Measurements from ENCODE around the gene SRF.

The SRF gene

GRCh38 chr6:43181942-43182860 is 11.1 kb downstream of the SRF start, which contains the start of gene CUL9:
TSS of gene CUL9 (plus strand) at chr6:43182196. CDS start at chr6:43184311, 2,115 bp downstream.
- H3K4me3 ChIP-seq (ENCODE audit: control insufficient read depth, low read depth, low read length), result peak within 1 kb of the TSS; percentile 83
- TF ChIP-seq, protein P1, sequence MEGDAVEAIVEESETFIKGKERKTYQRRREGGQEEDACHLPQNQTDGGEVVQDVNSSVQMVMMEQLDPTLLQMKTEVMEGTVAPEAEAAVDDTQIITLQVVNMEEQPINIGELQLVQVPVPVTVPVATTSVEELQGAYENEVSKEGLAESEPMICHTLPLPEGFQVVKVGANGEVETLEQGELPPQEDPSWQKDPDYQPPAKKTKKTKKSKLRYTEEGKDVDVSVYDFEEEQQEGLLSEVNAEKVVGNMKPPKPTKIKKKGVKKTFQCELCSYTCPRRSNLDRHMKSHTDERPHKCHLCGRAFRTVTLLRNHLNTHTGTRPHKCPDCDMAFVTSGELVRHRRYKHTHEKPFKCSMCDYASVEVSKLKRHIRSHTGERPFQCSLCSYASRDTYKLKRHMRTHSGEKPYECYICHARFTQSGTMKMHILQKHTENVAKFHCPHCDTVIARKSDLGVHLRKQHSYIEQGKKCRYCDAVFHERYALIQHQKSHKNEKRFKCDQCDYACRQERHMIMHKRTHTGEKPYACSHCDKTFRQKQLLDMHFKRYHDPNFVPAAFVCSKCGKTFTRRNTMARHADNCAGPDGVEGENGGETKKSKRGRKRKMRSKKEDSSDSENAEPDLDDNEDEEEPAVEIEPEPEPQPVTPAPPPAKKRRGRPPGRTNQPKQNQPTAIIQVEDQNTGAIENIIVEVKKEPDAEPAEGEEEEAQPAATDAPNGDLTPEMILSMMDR (IDR thresholded peaks at IDR 0.05; ENCODE audit: control insufficient read depth, insufficient read depth, low read depth, low read length, missing control alignments), result no peak
- DNase-seq (ENCODE audit: low read depth), result no peak

DNA sequence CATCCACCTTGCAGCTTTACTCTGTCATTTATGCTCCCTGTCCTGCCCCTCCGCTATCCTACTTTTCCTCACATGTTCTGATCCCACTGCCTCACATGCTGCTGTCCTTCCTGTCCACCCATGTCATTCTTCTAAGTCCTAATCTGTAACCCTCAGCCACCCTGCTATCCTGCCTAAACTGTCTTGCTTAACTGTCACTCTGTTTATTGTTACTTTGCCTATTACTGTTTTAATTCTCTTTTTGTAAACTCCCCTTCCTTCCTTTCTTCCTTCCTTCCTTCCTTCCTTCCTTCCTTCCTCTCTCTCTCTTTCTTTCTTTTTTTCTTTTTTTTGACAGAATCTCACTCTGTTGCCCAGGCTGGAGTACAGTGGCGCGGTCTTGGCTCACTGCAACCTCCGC is 12.4 kb downstream of the SRF start:
- TF ChIP-seq, protein P1 (IDR thresholded peaks at IDR 0.05; ENCODE audit: control insufficient read depth, insufficient read depth, low read depth, low read length, missing control alignments), result no peak
- no peak overlapping the region for H3K4me3 ChIP-seq (ENCODE audit: control insufficient read depth, low read depth, low read length)
- no peak for DNase-seq (ENCODE audit: low read depth)

DNA sequence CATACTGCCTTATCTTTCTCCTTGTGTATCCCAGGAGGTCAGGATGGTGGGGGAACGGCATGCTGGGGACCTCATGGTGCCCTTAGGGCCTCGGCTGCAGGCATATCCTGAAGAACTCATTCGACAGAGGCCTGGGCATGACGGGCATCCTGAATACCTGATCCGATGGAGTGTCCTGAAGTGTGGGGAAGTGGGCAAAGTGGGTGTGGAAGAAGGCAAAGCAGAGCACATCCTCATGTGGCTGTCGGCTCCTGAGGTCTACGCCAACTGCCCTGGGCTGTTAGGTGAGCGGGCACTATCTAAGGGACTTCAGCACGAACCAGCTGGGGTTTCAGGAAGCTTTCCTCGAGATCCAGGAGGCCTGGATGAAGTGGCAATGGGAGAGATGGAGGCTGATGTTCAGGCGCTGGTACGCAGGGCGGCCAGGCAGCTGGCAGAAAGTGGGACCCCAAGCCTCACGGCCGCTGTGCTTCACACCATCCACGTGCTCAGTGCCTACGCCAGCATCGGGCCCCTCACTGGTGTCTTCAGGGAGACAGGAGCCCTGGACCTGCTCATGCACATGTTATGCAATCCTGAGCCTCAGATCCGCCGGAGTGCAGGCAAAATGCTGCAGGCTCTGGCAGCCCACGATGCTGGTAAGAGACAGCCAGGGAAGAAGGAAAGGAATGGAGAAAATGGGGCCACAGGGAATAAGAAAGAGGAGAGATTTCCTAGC is 13.4 kb downstream of the SRF start:
- TF ChIP-seq, protein P1 (IDR thresholded peaks at IDR 0.05; ENCODE audit: control insufficient read depth, insufficient read depth, low read depth, low read length, missing control alignments), result no peak
- no peak overlapping the region for H3K4me3 ChIP-seq (ENCODE audit: control insufficient read depth, low read depth, low read length)
- DNase-seq (ENCODE audit: low read depth), result no peak

GRCh38 chr6:43185391-43185985 is 14.4 kb downstream of the SRF start:
- DNase-seq (ENCODE audit: low read depth), result no peak
- TF ChIP-seq, protein P1 (IDR thresholded peaks at IDR 0.05; ENCODE audit: control insufficient read depth, insufficient read depth, low read depth, low read length, missing control alignments), result no peak
- no peak overlapping the region for H3K4me3 ChIP-seq (ENCODE audit: control insufficient read depth, low read depth, low read length)

GRCh38 chr6:43186019-43186418 is 14.9 kb downstream of the SRF start:
- no peak overlapping the region for H3K4me3 ChIP-seq (ENCODE audit: control insufficient read depth, low read depth, low read length)
- DNase-seq (ENCODE audit: low read depth), result no peak
- TF ChIP-seq, protein P1 (IDR thresholded peaks at IDR 0.05; ENCODE audit: control insufficient read depth, insufficient read depth, low read depth, low read length, missing control alignments), result no peak

DNA sequence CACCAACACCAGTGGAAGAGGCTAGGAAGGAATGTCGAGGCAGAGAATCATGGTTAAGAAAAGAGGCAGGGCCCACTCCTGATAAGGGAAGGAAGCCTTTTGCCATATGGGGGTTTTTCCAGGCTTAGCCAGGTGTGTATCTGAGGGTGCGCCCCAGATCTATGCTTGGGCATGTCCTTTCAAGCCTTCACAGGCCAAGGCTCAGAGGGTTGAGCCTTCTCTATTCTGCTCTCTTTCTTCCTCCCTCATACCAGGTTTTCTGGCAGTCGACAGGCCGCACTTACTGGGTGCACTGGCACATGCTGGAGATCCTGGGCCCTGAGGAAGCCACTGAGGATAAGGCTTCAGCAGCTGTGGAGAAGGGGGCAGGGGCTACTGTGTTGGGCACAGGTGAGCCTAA is 15.6 kb downstream of the SRF start:
- TF ChIP-seq, protein P1 (IDR thresholded peaks at IDR 0.05; ENCODE audit: control insufficient read depth, insufficient read depth, low read depth, low read length, missing control alignments), result no peak
- H3K4me3 ChIP-seq (ENCODE audit: control insufficient read depth, low read depth, low read length), result no peak overlapping the region
- no peak for DNase-seq (ENCODE audit: low read depth)
